Tibial artery (tissue), 4 donors: ENCODE measurements around the gene PYGB.
A peak's percentile ranks its signal among the peaks of the same experiment; 100 is the strongest.

ENCODE experiments used
- DNase-seq, 2 donors: peaks; one replicate each; pipeline ENCODE4 v3.0.0-alpha.2; 2019
- H3K27ac ChIP-seq, 2 donors: fragments of 200-600 bp; sonication (generic) in 1 of 2; 1 replicate in 1 of 2; 2 replicates in 1 of 2; pipeline ENCODE4 v1.5.1; 2018 to 2019; ENCODE audit warnings: mild to moderate bottlenecking in 1 of 2
- H3K27me3 ChIP-seq, 2 donors: fragments of 200-600 bp; sonication (generic) in 1 of 2; one replicate each; pipeline versions ENCODE4 v1.5.1 to v1.6.0; 2016 to 2019
- H3K36me3 ChIP-seq, 3 donors: fragments of 200-600 bp; sonication (generic) in 2 of 3; one replicate each; pipeline ENCODE4 v1.5.1; 2016 to 2019; ENCODE audit warnings: mild to moderate bottlenecking in 2 of 3
- H3K4me1 ChIP-seq, 4 donors: fragments of 200-600 bp; sonication (generic) in 2 of 4; 1 replicate in 3 of 4; 2 replicates in 1 of 4; pipeline ENCODE4 v1.5.1; 2016 to 2019
- H3K4me3 ChIP-seq, 2 donors: fragments of 200-600 bp; sonication (generic) in 1 of 2; 1 replicate in 1 of 2; 2 replicates in 1 of 2; pipeline ENCODE4 v1.5.1; 2018 to 2019; ENCODE audit warnings: mild to moderate bottlenecking in 2 of 2
- H3K9me3 ChIP-seq, 3 donors: fragments of 200-600 bp; sonication (generic) in 1 of 3; one replicate each; pipeline ENCODE4 v1.5.1; 2016 to 2019
- CTCF ChIP-seq, 2 experiments: fragments of 200-600 bp in 1 of 2; fragments of 450-650 bp in 1 of 2; IDR thresholded peaks; one replicate each; pipeline ENCODE4 v1.5.1; 2017 to 2019; ENCODE audit warnings: antibody characterized with exemption in 2 of 2, mild to moderate bottlenecking in 1 of 2, moderate library complexity in 1 of 2
- intact Hi-C: fragments of 100-400 bp; cut with DNase I; formaldehyde crosslinking; loops from one replicate; pipeline ENCODE4 v1.15.0; 2023; ENCODE audit warnings: low total_unique reads

Gene PYGB

DNA sequence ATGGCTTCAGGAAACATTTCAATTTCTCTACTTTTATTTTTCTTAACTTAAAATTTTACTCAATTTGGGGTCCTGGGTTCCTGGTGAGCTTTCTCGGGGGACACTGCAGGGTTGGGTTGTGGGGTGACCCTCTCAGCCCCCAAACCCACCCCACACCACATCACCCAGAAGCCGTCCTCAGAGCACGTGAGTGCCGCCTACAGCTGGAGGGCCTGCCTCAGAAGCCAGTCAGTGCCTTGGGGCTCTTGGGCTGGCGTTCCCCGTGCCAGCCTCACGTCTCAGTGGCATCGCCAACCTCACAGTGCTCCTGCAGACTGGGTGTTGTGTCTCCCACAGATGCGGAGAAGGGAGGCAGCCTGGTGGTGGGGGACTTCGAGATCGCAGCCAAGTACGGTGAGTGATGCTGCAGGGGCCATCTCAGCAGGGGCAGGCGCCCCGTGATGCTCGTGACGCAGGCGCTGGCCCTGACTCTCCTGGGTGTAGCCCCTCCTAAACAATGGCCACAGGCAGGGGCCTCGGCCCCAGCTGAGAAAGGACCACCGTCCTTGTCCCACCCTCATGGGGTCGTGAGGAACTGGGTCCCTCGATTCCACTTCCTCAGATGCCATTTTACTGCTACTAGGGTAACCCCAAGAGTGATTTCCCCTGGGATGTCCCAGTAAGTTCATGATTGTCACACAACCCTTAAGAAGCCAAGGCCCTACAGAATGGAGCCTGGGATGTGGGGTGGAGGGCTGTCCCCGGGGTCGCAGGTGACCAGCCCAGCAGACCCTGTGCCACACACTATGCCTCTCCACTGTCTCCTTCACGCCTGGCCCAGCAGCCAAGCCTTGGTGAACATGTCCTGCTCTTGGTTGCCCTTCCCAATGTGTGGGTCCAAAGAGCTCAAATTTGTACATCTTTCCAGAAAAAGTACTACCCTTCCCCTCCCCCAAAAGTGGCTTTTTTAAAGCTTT lies 23.8 kb upstream of the PYGB start:
- Histone ChIP-seq H3K9me3 (no peaks in the 10 kb centered on the region), H3K27me3 (no peaks in the 10 kb centered on the region), H3K27ac (no peak overlapping the region), H3K36me3 (peaks cover 9 to 58% (median 10%) of the 10 kb centered on the region in 3 donors), H3K4me3 (no peak overlapping the region), H3K4me1 (peaks cover 0 to 38% (median 25%) of the 10 kb centered on the region in 4 donors)
- no peak for TF ChIP-seq CTCF (IDR thresholded peaks at IDR 0.05)
- intact Hi-C loops = no loop called here
- DNase-seq = peak; percentile 15 to 63

DNA sequence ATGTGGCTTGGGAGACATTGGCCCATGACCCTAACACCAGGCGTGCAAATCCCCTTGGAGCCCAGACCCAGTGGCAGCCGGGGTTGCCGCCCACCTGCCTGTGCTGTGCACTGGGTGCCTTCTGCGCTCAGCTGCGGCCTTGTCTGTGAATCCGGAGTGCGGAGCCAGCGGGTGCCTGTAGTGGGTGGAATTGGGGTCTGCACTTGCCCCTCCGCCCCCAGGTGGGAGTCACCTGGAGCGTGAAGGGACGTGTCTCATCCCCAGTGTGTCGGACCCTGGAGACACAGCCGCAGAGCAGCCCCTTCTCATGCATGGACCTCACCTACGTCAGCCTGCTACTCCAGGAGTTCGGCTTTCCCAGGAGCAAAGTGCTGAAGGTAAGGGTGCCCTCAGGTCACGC lies 22.9 kb upstream of the PYGB start:
- intact Hi-C loops = no loop called here
- peak in 1 of 2 donors; percentile 62 for DNase-seq
- peak overlapping the region in 1 of 2 donors; percentile 78 for H3K27ac ChIP-seq

GRCh38 chr20:25225642-25226432 lies 22.0 kb upstream of the PYGB start:
- H3K4me3 ChIP-seq = no peak overlapping the region
- TF ChIP-seq CTCF (IDR thresholded peaks at IDR 0.05) = no peak
- H3K27me3 ChIP-seq = no peaks in the 10 kb centered on the region
- H3K36me3 ChIP-seq = peaks cover 9 to 40% (median 10%) of the 10 kb centered on the region in 3 donors
- no peaks in the 10 kb centered on the region for H3K9me3 ChIP-seq
- H3K4me1 ChIP-seq = peaks cover 0 to 49% (median 31%) of the 10 kb centered on the region in 4 donors
- intact Hi-C loops = no loop called here
- H3K27ac ChIP-seq = peak overlapping the region; percentile 68 to 78
- peak in 1 of 2 donors; percentile 67 for DNase-seq

More for the DNA sequence above, 22.9 kb upstream of the PYGB start:
- no peak for TF ChIP-seq CTCF (IDR thresholded peaks at IDR 0.05)
- Histone ChIP-seq H3K9me3 (no peaks in the 10 kb centered on the region), H3K36me3 (peaks cover 9 to 49% (median 10%) of the 10 kb centered on the region in 3 donors), H3K4me3 (no peak overlapping the region), H3K4me1 (peaks cover 0 to 43% (median 27%) of the 10 kb centered on the region in 4 donors), H3K27me3 (no peaks in the 10 kb centered on the region)

DNA sequence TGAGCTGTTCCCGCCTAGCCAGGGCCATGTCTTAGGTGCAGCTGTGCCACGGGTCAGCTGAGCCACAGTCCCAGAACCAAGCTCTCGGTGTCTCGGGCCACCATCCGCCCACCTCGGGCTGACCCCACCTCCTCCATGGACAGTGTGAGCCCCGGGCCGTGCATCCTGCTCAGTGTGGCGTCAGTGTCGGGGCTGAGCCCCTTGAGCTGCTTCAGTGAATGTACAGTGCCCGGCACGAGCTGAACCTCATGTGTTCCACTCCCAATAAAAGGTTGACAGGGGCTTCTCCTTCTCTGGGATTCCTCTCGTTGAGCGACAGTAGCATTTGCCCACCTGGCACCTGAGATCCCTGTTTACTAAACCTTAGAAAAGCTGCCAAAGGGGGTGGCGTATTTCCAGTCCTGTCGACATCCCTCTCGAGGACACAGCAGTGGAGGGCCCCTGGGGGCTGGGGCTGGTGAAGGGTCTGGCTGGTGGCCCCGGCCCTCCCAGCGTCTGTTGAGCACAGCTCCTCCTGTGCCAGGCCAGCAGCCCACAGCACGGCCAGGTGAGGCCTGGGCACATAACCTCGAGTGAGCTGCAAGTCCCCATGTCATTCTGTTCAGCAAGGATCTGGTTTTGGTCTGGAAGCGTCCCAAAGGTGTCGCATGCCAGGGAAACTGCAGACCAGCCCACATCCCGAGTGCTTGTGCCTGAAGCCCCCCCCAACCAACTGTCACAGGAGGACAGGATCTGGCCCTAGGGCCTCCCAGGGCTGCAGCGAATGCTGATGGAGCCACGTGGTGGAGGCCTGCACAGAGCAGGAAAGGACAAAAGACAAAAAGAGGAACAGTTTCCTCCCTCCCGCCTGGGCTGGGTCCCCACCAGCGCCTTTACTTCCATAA lies 21.2 kb upstream of the PYGB start:
- H3K36me3 ChIP-seq = peaks cover 5 to 31% (median 10%) of the 10 kb centered on the region in 3 donors
- H3K27me3 ChIP-seq = no peaks in the 10 kb centered on the region
- no peaks in the 10 kb centered on the region for H3K9me3 ChIP-seq
- H3K4me1 ChIP-seq = peaks cover 0 to 55% (median 32%) of the 10 kb centered on the region in 4 donors
- intact Hi-C loops = no loop called here
- no peak for TF ChIP-seq CTCF (IDR thresholded peaks at IDR 0.05)
- no peak overlapping the region for H3K4me3 ChIP-seq
- peak; percentile 59 to 82 for DNase-seq
- peak overlapping the region; percentile 68 to 78 for H3K27ac ChIP-seq
